GM21381 (cell line): ENCODE data around the gene TIMMDC1.
A peak's percentile ranks its signal among the peaks of the same experiment; 100 is the strongest.
"Not testable (repeated sequence)": the region's sequence is repeated elsewhere in the genome, so short reads cannot be mapped to it uniquely, and the experiment has no call there.

Experiments
- ATAC-seq: cut with Tn5 transposase; IDR thresholded peaks from one replicate; pipeline ENCODE4 v1.9.1; 2021; ENCODE audit warnings: mild to moderate bottlenecking, moderate library complexity; ENCODE audit not compliant: unreplicated experiment

The TIMMDC1 gene

GRCh38 chr3:119508172-119508845 is 10.0 kb downstream of the TIMMDC1 start:
- no peak for ATAC-seq

- no peak for ATAC-seq
Measured at GRCh38 chr3:119510690-119511089, 12.3 kb downstream of the TIMMDC1 start.

- no peak for ATAC-seq
Measured at GRCh38 chr3:119514637-119515036, 16.3 kb downstream of the TIMMDC1 start.

GRCh38 chr3:119517112-119517511 is 18.8 kb downstream of the TIMMDC1 start:
- ATAC-seq, result no peak

- no peak for ATAC-seq
Measured at GRCh38 chr3:119518026-119518425, 19.7 kb downstream of the TIMMDC1 start.

- ATAC-seq, result no peak
Measured at GRCh38 chr3:119524931-119525662, 26.8 kb downstream of the TIMMDC1 start.

GRCh38 chr3:119527714-119528113 is 29.4 kb downstream of the TIMMDC1 start:
- no peak for ATAC-seq

GRCh38 chr3:119529883-119530282 is 31.5 kb downstream of the TIMMDC1 start:
- ATAC-seq, result no peak

- no peak for ATAC-seq
Measured at GRCh38 chr3:119530456-119530855, 32.1 kb downstream of the TIMMDC1 start.

GRCh38 chr3:119531151-119531550 is 32.8 kb downstream of the TIMMDC1 start:
- ATAC-seq, result no peak

GRCh38 chr3:119534296-119534695 is 35.9 kb downstream of the TIMMDC1 start:
- no peak for ATAC-seq

GRCh38 chr3:119536757-119537156 is 38.4 kb downstream of the TIMMDC1 start:
- ATAC-seq, result no peak

- ATAC-seq, result no peak
Measured at GRCh38 chr3:119538772-119539171, 40.4 kb downstream of the TIMMDC1 start.

- no peak for ATAC-seq
Measured at GRCh38 chr3:119541547-119541946, 43.2 kb downstream of the TIMMDC1 start.

- peak; percentile 35 for ATAC-seq
Measured at GRCh38 chr3:119542168-119542767, 43.9 kb downstream of the TIMMDC1 start.

GRCh38 chr3:119543147-119543546 is 44.8 kb downstream of the TIMMDC1 start:
- no peak for ATAC-seq

GRCh38 chr3:119547227-119547626 is 48.9 kb downstream of the TIMMDC1 start:
- no peak for ATAC-seq

GRCh38 chr3:119548341-119548740 is 50.0 kb downstream of the TIMMDC1 start:
- ATAC-seq, result no peak

- ATAC-seq, result peak; percentile 33
Measured at GRCh38 chr3:119550192-119550910, 52.0 kb downstream of the TIMMDC1 start.

GRCh38 chr3:119551598-119551997 is 53.3 kb downstream of the TIMMDC1 start:
- ATAC-seq, result no peak

- not testable (repeated sequence) for ATAC-seq
Measured at GRCh38 chr3:119552928-119553327, 54.6 kb downstream of the TIMMDC1 start.
